IMR-90 (cell line): Measurements from ENCODE around the gene HMG20B. TPM values are rescaled to one million over a fixed set of nuclear protein-coding genes. Genes with fewer than 3 reads are reported as not detected.

Source experiments
- ATAC-seq: fragments of 200-7000 bp; cut with Tn5 transposase; 2 replicates; pipeline ENCODE4 v1.9.1; 2020; ENCODE audit warnings: low read depth, mild to moderate bottlenecking, moderate library complexity
- BruUV-seq: library from RNA; stranded (reverse); fragments of 400-500 nt; replicated peaks from 2 replicates; lab custom pipeline; 2021; lab: Mats Ljungman, UMichigan
- CTCF ChIA-PET: fragments of 300-600 bp; formaldehyde crosslinking; extraction: SDS; loops from one replicate; lab custom pipeline; 2021; ENCODE audit warnings: antibody characterized with exemption; lab: Yijun Ruan, JAX
- POLR2A ChIA-PET: fragments of 300-600 bp; sonication (Branson Sonifier 250); formaldehyde crosslinking; loops from one replicate; lab custom pipeline; 2022; ENCODE audit warnings: antibody characterized with exemption; ENCODE audit not compliant: unreplicated experiment; lab: Charles Lee
- DNase-seq: peaks from one replicate; pipeline ENCODE4 v3.0.0; 2013
- H2AFZ ChIP-seq: replicated peaks from 2 replicates; pipeline ENCODE3; 2013; ENCODE audit warnings: low read length, mild to moderate bottlenecking; ENCODE audit not compliant: poor library complexity
- H2AK5ac ChIP-seq: 2 replicates; pipeline ENCODE4 v1.6.1; 2013; ENCODE audit warnings: low read depth, low read length, inconsistent platforms
- H2AK9ac ChIP-seq: replicated peaks from 2 replicates; pipeline ENCODE3; 2013; ENCODE audit warnings: mild to moderate bottlenecking, low read depth, low read length, moderate library complexity; ENCODE audit not compliant: poor library complexity
- H2BK120ac ChIP-seq: 2 replicates; pipeline ENCODE4 v1.6.1; 2013; ENCODE audit warnings: low read depth, low read length, inconsistent platforms
- H2BK15ac ChIP-seq: 3 replicates; pipeline ENCODE4 v1.6.1; 2013; ENCODE audit warnings: low read depth, low read length, inconsistent platforms
- H2BK20ac ChIP-seq: 2 replicates; pipeline ENCODE4 v1.6.1; 2013; ENCODE audit warnings: low read depth, mild to moderate bottlenecking, inconsistent platforms, low read length, moderate library complexity
- H2BK5ac ChIP-seq: 2 replicates; pipeline ENCODE4 v1.6.1; 2013; ENCODE audit warnings: mild to moderate bottlenecking, low read depth, low read length, inconsistent platforms; ENCODE audit not compliant: poor library complexity, severe bottlenecking
- H3K14ac ChIP-seq: replicated peaks from 2 replicates; pipeline ENCODE4 v1.6.1; 2013; ENCODE audit warnings: low read depth, low read length, inconsistent platforms
- H3K18ac ChIP-seq: 2 replicates; pipeline ENCODE4 v1.6.1; 2013; ENCODE audit warnings: low read depth, low read length, control low read depth
- H3K23ac ChIP-seq: 2 replicates; pipeline ENCODE4 v1.6.1; 2013; ENCODE audit warnings: low read depth, low read length, inconsistent platforms
- H3K27ac ChIP-seq: 2 replicates; pipeline ENCODE4 v1.5.1; 2013; ENCODE audit warnings: mild to moderate bottlenecking, control low read depth, low read length; ENCODE audit not compliant: insufficient read depth
- H3K27me3 ChIP-seq: 2 replicates; pipeline ENCODE4 v1.6.1; 2013; ENCODE audit warnings: low read length; ENCODE audit not compliant: control insufficient read depth, insufficient read depth
- H3K36me3 ChIP-seq: 2 replicates; pipeline ENCODE4 v1.6.1; 2013; ENCODE audit warnings: low read length, mixed read lengths; ENCODE audit not compliant: control insufficient read depth, insufficient read depth
- H3K4ac ChIP-seq: 2 replicates; pipeline ENCODE4 v1.6.1; 2013; ENCODE audit warnings: low read depth, low read length, inconsistent platforms
- H3K4me1 ChIP-seq: 2 replicates; pipeline ENCODE4 v1.6.1; 2013; ENCODE audit warnings: low read length, mixed read lengths; ENCODE audit not compliant: control insufficient read depth, insufficient read depth
- H3K4me2 ChIP-seq: 2 replicates; pipeline ENCODE4 v1.6.1; 2013; ENCODE audit warnings: low read depth, mild to moderate bottlenecking, control low read depth, low read length, moderate library complexity
- H3K4me3 ChIP-seq: 2 replicates; pipeline ENCODE4 v1.5.1; 2013; ENCODE audit warnings: low read depth, mild to moderate bottlenecking, control low read depth, low read length, moderate library complexity; ENCODE audit not compliant: insufficient read depth
- H3K56ac ChIP-seq: 2 replicates; pipeline ENCODE4 v1.6.1; 2013; ENCODE audit warnings: low read length, inconsistent platforms; ENCODE audit not compliant: insufficient read depth; ENCODE audit errors: extremely low read depth
- H3K79me1 ChIP-seq, 2 experiments: 2 replicates each; pipeline ENCODE4 v1.6.1; 2013; ENCODE audit warnings: low read length in 2 of 2, inconsistent platforms in 1 of 2, low read depth in 1 of 2
- H3K9ac ChIP-seq: 2 replicates; pipeline ENCODE4 v1.6.1; 2013; ENCODE audit warnings: low read depth, low read length, control low read depth
- H3K9me1 ChIP-seq: 2 replicates; pipeline ENCODE4 v1.6.1; 2013; ENCODE audit warnings: low read length, inconsistent platforms; ENCODE audit not compliant: insufficient read depth
- H3K9me3 ChIP-seq: 2 replicates; pipeline ENCODE4 v1.6.1; 2013; ENCODE audit warnings: low read length; ENCODE audit not compliant: control insufficient read depth, insufficient read depth
- H4K20me1 ChIP-seq: 2 replicates; pipeline ENCODE4 v1.6.1; 2013; ENCODE audit warnings: low read length, inconsistent platforms; ENCODE audit not compliant: insufficient read depth
- H4K5ac ChIP-seq: 2 replicates; pipeline ENCODE4 v1.6.1; 2013; ENCODE audit warnings: mild to moderate bottlenecking, low read depth, low read length, control low read depth
- H4K8ac ChIP-seq, 2 experiments: 2 replicates each; pipeline ENCODE4 v1.6.1; 2013; ENCODE audit warnings: low read depth in 2 of 2, low read length in 2 of 2, control low read depth in 1 of 2, inconsistent platforms in 1 of 2
- H4K91ac ChIP-seq: 2 replicates; pipeline ENCODE4 v1.6.1; 2013; ENCODE audit warnings: low read depth, low read length, inconsistent platforms; ENCODE audit not compliant: insufficient read depth
- BHLHE40 ChIP-seq: fragments of 150-350 bp; IDR thresholded peaks from 2 replicates; pipeline ENCODE4 v1.6.1; 2016; ENCODE audit warnings: mild to moderate bottlenecking, low read depth, low read length
- CHD1 ChIP-seq: IDR thresholded peaks from 2 replicates; pipeline ENCODE4 v1.6.1; 2012; ENCODE audit warnings: low read depth, low read length, improper control_type of control experiment
- CTCF ChIP-seq: conservative IDR thresholded peaks from 2 replicates; pipeline ENCODE4 v1.5.1; 2012; ENCODE audit warnings: mild to moderate bottlenecking, low read depth, low read length, improper control_type of control experiment
- WGBS, 2 experiments: methylation state at CpG; one replicate each; pipeline versions ENCODE4 v1.1.5 to v1.1.7; 2013; ENCODE audit warnings: missing lambda C conversion rate in 2 of 2; ENCODE audit not compliant: insufficient read length in 1 of 2; ENCODE audit errors: extremely low coverage in 2 of 2; 5-methylcytosine and 5-hydroxymethylcytosine counted together
- dilution Hi-C: fragments of 300-500 bp; cut with HindIII; formaldehyde crosslinking; loops from one replicate; pipeline ENCODE4 v1.14.3; 2018; ENCODE audit warnings: low sequenced_read_pairs; ENCODE audit not compliant: unreplicated experiment
- in situ Hi-C: fragments of 300-500 bp; cut with MboI; formaldehyde crosslinking; loops from 3 replicates; pipeline ENCODE4 v1.14.3; 2019; ENCODE audit warnings: low sequenced_read_pairs, inconsistent platforms, mixed read lengths
- intact Hi-C: fragments of 100-400 bp; cut with micrococcal nuclease; formaldehyde crosslinking; loops from 2 replicates; pipeline ENCODE4 v1.10.0; 2022
- polyA plus RNA-seq, 3 experiments: library from polyadenylated mRNA; depleted of rRNA; stranded (reverse); fragments of >200 nt; gene quantifications; 2 replicates each; pipeline ENCODE4 v1.2.3, GENCODE V29; 2012; ENCODE audit warnings: low replicate concordance in 1 of 3
- total RNA-seq: library from RNA; depleted of rRNA; stranded (reverse); fragments of >200 nt; gene quantifications from 2 replicates; pipeline ENCODE4 v1.2.3, GENCODE V29; 2012

Gene HMG20B
- total and polyA plus RNA-seq, 2 of the 4 experiments (the other 2 are of a cell fraction): 57.5 to 63.8 TPM

- BruUV-seq: no TSS peak
- H3K36me3 ChIP-seq: peaks cover 2% of the 10 kb centered on the region; the same call in 1 of the 2 replicates
- TF ChIP-seq CTCF: no peak
- no peak for TF ChIP-seq BHLHE40
- TF ChIP-seq CHD1: no peak
- H2AK9ac ChIP-seq: peak overlapping the region; percentile 42
- POLR2A ChIA-PET: no interaction called here
- H2BK5ac ChIP-seq: no peak overlapping the region
- H3K9me3 ChIP-seq: no peaks in the 10 kb centered on the region
- no peaks in the 10 kb centered on the region for H3K27me3 ChIP-seq
- no peak overlapping the region for H4K91ac ChIP-seq
- H3K4me1 ChIP-seq: peaks cover 11% of the 10 kb centered on the region
- H2BK20ac ChIP-seq: no peak overlapping the region
- H3K9ac ChIP-seq: no peak overlapping the region
- H3K27ac ChIP-seq: no peak overlapping the region
- no peak overlapping the region for H2AK5ac ChIP-seq
- DNase-seq (no peak), ATAC-seq (no peak)
- H3K9me1 ChIP-seq: 0 out of 2 replicates have a peak, but pooled peaks cover 6% of the 10 kb centered on the region
- no peak overlapping the region for H2BK120ac ChIP-seq
- WGBS, 2 experiments: 74% methylated on average over 6 of the region's 23 CpGs; no CpG with 5 or more reads in 1 of the 2 experiments
- H3K4me2 ChIP-seq: no peak overlapping the region
- no peak overlapping the region for H3K14ac ChIP-seq
- H3K79me1 ChIP-seq: peaks cover 7 to 17% of the 10 kb centered on the region in 2 experiments
- in situ Hi-C loops (loop anchor here (25.0 kb wide), 1 partner anchor 291 kb away; no protein-coding TSS in a partner anchor), dilution Hi-C loops (no loop called here), intact Hi-C loops (no loop called here)
- no peak overlapping the region for H3K18ac ChIP-seq
- H2BK15ac ChIP-seq: no peak overlapping the region
- H4K5ac ChIP-seq: no peak overlapping the region
- H4K8ac ChIP-seq: no peak overlapping the region
- H2AFZ ChIP-seq: peak overlapping the region; percentile 67
- no peak overlapping the region for H3K4ac ChIP-seq
- CTCF ChIA-PET: no interaction called here
- H3K56ac ChIP-seq: no peak overlapping the region
- no peaks in the 10 kb centered on the region for H4K20me1 ChIP-seq
- no peak overlapping the region for H3K4me3 ChIP-seq
- H3K23ac ChIP-seq: no peak overlapping the region
Measured at GRCh38 chr19:3603121-3603811, 30.5 kb downstream of the HMG20B start.
